Renal cortical epithelial cell (primary cell): ENCODE measurements around the gene AP1G2. TPM values are rescaled to one million over a fixed set of nuclear protein-coding genes. Genes with fewer than 3 reads are reported as not detected.

Experiments
- DNase-seq: peaks from one replicate; pipeline ENCODE4 v3.0.0-alpha.2; 2011; ENCODE audit warnings: low read depth
- total RNA-seq: library from RNA; depleted of rRNA; stranded (reverse); fragments of >200 nt; gene quantifications from 2 replicates; pipeline ENCODE4 v1.2.3, GENCODE V29; 2014

The AP1G2 gene
- total RNA-seq, 1 donor from 2014 or later = 51.2 TPM

GRCh38 chr14:23520899-23521533 lies 46.6 kb downstream of the AP1G2 start:
- DNase-seq = no peak

- DNase-seq = no peak
Observed at GRCh38 chr14:23518709-23519108, 48.9 kb downstream of the AP1G2 start.

- DNase-seq = no peak
Observed at GRCh38 chr14:23517650-23518326, 49.8 kb downstream of the AP1G2 start.

DNA sequence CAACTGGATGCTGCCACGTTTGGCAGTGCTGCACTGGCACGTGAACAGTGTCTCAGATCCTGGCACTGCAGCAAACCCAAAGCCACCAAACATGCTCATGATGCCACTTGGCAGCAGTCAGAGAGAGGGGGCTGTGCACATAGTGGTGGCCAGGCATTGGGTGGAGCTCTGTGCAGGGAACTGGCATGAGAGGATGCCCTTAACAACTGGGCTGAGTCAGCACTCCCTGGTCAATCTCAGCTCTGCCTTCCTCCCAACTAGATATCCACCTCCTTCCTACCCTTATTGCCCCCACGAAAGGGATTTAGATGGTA lies 53.0 kb downstream of the AP1G2 start:
- DNase-seq = no peak

GRCh38 chr14:23513818-23514643 lies 53.6 kb downstream of the AP1G2 start:
- no peak for DNase-seq

DNA sequence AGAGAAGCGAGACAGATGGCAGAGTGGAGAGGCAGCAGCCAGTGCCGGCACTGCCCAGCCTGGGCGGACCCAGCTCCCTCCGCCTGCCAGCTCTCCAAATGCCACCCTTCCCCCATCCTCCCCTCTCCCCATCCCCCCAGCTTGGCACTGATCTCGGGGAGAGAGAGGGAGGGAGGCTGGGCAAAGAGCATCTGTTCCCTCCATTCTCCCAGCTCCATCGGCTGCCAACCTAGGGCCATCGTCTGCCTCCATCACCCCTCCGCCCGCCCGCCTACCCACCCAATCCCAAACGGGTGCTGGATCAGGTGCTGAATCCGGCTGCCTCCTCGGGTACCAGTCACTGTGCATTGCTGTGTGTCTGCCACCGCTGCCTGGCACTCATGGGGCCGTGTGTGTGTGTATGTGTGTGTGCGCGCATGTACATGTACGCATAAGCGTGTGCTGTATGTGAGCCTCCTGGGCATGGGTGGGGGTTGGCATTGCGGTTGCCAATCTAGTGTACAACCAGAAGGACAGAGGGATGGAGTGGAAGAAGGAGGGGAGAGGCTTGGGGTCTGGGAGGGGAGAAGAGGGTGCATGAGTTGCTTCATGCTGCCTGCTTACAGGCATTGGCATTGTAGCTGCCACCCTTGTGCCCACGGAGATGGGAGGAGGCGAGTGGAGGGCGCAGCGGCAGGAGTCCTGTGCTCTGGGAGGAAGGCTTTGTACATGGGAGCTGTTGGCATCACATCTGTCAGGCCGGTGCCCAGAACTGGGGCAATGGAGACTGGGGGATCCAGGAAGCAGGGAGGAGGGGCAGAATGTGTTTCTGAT lies 54.4 kb downstream of the AP1G2 start:
- no peak for DNase-seq

DNA sequence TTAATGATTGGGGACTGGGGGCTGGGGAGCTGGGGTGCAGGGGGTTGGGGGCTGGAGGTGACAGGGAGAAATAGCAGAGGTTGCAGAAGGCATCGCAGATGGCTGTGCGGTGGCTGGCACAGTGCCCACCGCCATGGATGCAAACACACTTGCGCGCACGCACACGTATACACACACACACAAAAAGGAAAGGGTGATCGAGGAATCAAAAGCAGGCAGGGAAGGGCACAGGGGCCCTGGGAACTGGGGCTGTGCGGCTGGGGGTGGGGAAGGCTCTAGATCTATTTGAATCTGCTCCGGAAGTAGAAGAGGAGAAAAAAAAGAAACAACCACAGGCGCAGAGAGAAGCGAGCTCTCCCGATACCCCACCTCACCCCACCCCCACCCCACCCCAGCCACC lies 55.4 kb downstream of the AP1G2 start:
- DNase-seq = no peak

Other genes with a start within 250 kb of the AP1G2 start
- gene PABPN1, start 246.3 kb downstream of the AP1G2 start, total RNA-seq = 60.8 and 80.0 TPM in 2 replicates
- gene SLC22A17, start 214.9 kb downstream of the AP1G2 start, total RNA-seq = 1.2 and 33.0 TPM in 2 replicates
- 0.17 and 0.50 TPM in 2 replicates for gene EFS, start 202.6 kb downstream of the AP1G2 start, total RNA-seq
- not detected in 2 replicates for gene IL25, start 195.0 kb downstream of the AP1G2 start, total RNA-seq
- not detected in 2 replicates for gene CMTM5, start 190.7 kb downstream of the AP1G2 start, total RNA-seq
- not detected in 2 replicates for gene MYH6, start 159.5 kb downstream of the AP1G2 start, total RNA-seq
- gene MYH7, start 132.1 kb downstream of the AP1G2 start, total RNA-seq = under 0.01 TPM in 1 of 2 replicates, not detected in the other
- 41.5 and 53.0 TPM in 2 replicates for gene NGDN, start 98.1 kb downstream of the AP1G2 start, total RNA-seq
- 0.69 and 1.8 TPM in 2 replicates for gene ZFHX2, start 16.0 kb downstream of the AP1G2 start, total RNA-seq
- 3.6 and 13.5 TPM in 2 replicates for gene THTPA, start 11.5 kb downstream of the AP1G2 start, total RNA-seq
- not detected in 2 replicates for gene JPH4, start 11.0 kb upstream of the AP1G2 start, total RNA-seq
- gene DHRS2, start 68.6 kb upstream of the AP1G2 start, total RNA-seq = under 0.01 TPM in 1 of 2 replicates, not detected in the other